ENCODE data around the gene MRPS18A. TPM values are rescaled to one million over a fixed set of nuclear protein-coding genes. Genes with fewer than 3 reads are reported as not detected.
"Not testable (repeated sequence)": the region's sequence is repeated elsewhere in the genome, so short reads cannot be mapped to it uniquely, and the experiment has no call there.

MRPS18A gene
- total RNA-seq, 1 donor from 2014 or later: 41.2 TPM

GRCh38 chr6:43671801-43672690, 15.5 kb downstream of the MRPS18A start:
- no peak for DNase-seq (ENCODE audit: extremely low read depth, low read depth, low spot score)

GRCh38 chr6:43671011-43671800, 16.4 kb downstream of the MRPS18A start:
- no peak for DNase-seq (ENCODE audit: extremely low read depth, low read depth, low spot score)

- DNase-seq (ENCODE audit: extremely low read depth, low read depth, low spot score): no peak
Measured at GRCh38 chr6:43670623-43670986, 17.0 kb downstream of the MRPS18A start.

- DNase-seq (ENCODE audit: extremely low read depth, low read depth, low spot score): no peak
Measured at GRCh38 chr6:43669922-43670622, 17.5 kb downstream of the MRPS18A start.

GRCh38 chr6:43669050-43669921, 18.3 kb downstream of the MRPS18A start:
- DNase-seq (ENCODE audit: extremely low read depth, low read depth, low spot score): no peak

GRCh38 chr6:43668151-43669028, 19.2 kb downstream of the MRPS18A start:
- DNase-seq (ENCODE audit: extremely low read depth, low read depth, low spot score): no peak

GRCh38 chr6:43667245-43668150, 20.1 kb downstream of the MRPS18A start:
- no peak for DNase-seq (ENCODE audit: extremely low read depth, low read depth, low spot score)

- DNase-seq (ENCODE audit: extremely low read depth, low read depth, low spot score): no peak
Measured at GRCh38 chr6:43666196-43666920, 21.2 kb downstream of the MRPS18A start.

- no peak for DNase-seq (ENCODE audit: extremely low read depth, low read depth, low spot score)
Measured at GRCh38 chr6:43665376-43665775, 22.2 kb downstream of the MRPS18A start.

GRCh38 chr6:43662948-43663347, 24.6 kb downstream of the MRPS18A start:
- not testable (repeated sequence) for DNase-seq (ENCODE audit: extremely low read depth, low read depth, low spot score)

- DNase-seq (ENCODE audit: extremely low read depth, low read depth, low spot score): no peak
Measured at GRCh38 chr6:43658161-43658560, 29.4 kb downstream of the MRPS18A start.

GRCh38 chr6:43657221-43657802, 30.3 kb downstream of the MRPS18A start:
- DNase-seq (ENCODE audit: extremely low read depth, low read depth, low spot score): no peak

GRCh38 chr6:43652822-43653221, 34.8 kb downstream of the MRPS18A start:
- DNase-seq (ENCODE audit: extremely low read depth, low read depth, low spot score): not testable (repeated sequence)

- DNase-seq (ENCODE audit: extremely low read depth, low read depth, low spot score): no peak
Measured at GRCh38 chr6:43648248-43648647, 39.3 kb downstream of the MRPS18A start.

GRCh38 chr6:43647613-43648012, 40.0 kb downstream of the MRPS18A start:
- DNase-seq (ENCODE audit: extremely low read depth, low read depth, low spot score): no peak

- no peak for DNase-seq (ENCODE audit: extremely low read depth, low read depth, low spot score)
Measured at GRCh38 chr6:43645613-43645964, 42.0 kb downstream of the MRPS18A start.

- no peak for DNase-seq (ENCODE audit: extremely low read depth, low read depth, low spot score)
Measured at GRCh38 chr6:43644940-43645612, 42.5 kb downstream of the MRPS18A start, which contains the start of gene RSPH9. Gene RSPH9 (plus strand): TSS chr6:43645036. CDS start chr6:43645099, 63 bp downstream.
